G401 (cell line): ENCODE data around the gene MZB1. TPM values are rescaled to one million over a fixed set of nuclear protein-coding genes. Genes with fewer than 3 reads are reported as not detected.
"Not testable (repeated sequence)": the region's sequence is repeated elsewhere in the genome, so short reads cannot be mapped to it uniquely, and the experiment has no call there.

Experiments used
- DNase-seq: peaks from one replicate; pipeline ENCODE4 v3.0.0-alpha.2; 2015; ENCODE audit warnings: low spot score
- in situ Hi-C: cut with HindIII; loops from 2 replicates; pipeline ENCODE4 v1.10.0; 2016; ENCODE audit warnings: low sequenced_read_pairs, mixed read lengths
- total RNA-seq: library from RNA; depleted of rRNA; stranded (reverse); fragments of >200 nt; shearing (Covaris generic); gene quantifications from 2 replicates; pipeline ENCODE4 v1.2.3, GENCODE V29; 2014

The MZB1 gene
- total RNA-seq, 1 experiment from 2014 or later = not detected

DNA sequence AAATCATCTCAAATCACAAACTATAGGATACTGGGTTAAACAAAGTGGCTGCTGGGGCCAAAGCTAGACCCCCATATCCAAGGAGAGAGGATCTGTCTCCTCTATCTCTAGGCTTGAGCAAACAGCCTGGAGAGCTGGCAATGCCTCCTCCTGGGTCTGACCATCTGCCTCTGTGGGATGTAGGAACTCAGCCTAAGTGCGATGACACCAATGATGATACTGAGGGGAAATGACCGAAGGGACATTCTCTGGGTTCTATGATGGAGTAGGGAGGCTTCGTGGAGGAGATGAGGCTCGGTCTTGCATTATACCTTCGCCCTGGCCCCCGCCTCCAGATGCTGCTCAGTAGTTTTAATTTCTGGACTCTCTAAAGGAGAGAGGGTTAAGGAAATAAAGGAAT, 23.4 kb upstream of the MZB1 start:
- DNase-seq = peak; percentile 15
- in situ Hi-C loops = no loop called here

DNA sequence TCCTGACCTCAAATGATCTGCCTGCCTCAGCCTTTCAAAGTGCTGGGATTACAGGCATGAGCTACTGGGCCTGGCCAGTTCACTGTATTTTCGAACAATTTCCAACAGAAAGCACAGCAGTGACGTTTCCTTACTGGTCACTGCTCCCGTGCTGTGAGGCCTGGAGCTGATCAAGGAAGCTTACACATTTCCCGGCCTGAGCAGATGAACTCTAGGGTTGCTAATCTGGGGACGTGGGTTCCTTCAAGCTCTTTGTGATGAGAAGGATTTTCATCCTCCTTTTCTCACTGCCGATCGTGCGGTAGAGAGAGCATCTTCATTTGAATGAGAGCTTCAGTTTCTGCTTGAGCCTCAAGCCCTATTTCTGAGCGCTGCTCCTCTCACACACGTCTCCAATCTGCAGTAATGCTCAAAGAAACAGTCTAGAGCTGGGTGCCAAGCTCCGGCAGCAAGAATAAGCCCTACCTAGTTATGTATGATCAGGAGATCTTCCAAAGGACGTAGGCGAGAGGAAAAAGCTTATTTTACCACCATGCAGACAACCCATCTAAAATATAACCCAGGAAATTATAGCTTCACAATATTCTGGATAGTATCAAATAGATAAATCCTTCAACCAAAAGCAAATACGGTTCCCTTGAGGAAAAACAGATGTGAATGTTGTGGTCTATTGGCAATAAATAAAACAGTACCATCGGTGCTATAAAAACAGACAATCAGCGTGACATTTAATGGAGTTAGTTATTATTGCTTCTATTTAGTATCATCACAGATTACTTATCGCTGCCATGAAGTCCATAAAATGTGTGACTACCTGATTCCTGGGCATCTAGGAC, 21.5 kb upstream of the MZB1 start:
- no peak for DNase-seq
- in situ Hi-C loops = no loop called here

- in situ Hi-C loops = no loop called here
- DNase-seq = no peak
Observed at GRCh38 chr5:139410121-139410992, 20.6 kb upstream of the MZB1 start.

GRCh38 chr5:139409116-139409515, 19.4 kb upstream of the MZB1 start:
- in situ Hi-C loops, DNase-seq: not testable (repeated sequence)

- in situ Hi-C loops = no loop called here
- DNase-seq = no peak
Observed at GRCh38 chr5:139408191-139408590, 18.5 kb upstream of the MZB1 start.

- in situ Hi-C loops = no loop called here
- DNase-seq = no peak
Observed at GRCh38 chr5:139407517-139407916, 17.8 kb upstream of the MZB1 start.

- in situ Hi-C loops = no loop called here
- no peak for DNase-seq
Observed at GRCh38 chr5:139406963-139407362, 17.2 kb upstream of the MZB1 start.

DNA sequence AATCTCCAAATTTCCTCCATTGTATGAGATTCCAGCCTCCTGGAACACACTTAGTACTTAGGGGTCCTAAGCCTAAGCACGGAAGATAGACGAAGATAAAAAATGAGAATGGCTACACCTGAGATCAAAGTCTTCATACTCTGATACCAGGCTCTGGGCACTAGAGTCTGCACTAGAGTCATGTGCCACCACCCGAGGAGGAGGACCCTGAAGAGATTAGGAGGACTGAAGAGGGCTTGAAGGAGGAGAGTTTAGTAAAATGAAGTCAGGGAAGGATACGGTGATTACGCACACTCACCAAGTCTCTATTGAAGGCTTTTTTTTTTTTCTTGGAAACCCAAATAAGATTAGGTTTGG, 14.7 kb upstream of the MZB1 start:
- no peak for DNase-seq
- in situ Hi-C loops = no loop called here

DNA sequence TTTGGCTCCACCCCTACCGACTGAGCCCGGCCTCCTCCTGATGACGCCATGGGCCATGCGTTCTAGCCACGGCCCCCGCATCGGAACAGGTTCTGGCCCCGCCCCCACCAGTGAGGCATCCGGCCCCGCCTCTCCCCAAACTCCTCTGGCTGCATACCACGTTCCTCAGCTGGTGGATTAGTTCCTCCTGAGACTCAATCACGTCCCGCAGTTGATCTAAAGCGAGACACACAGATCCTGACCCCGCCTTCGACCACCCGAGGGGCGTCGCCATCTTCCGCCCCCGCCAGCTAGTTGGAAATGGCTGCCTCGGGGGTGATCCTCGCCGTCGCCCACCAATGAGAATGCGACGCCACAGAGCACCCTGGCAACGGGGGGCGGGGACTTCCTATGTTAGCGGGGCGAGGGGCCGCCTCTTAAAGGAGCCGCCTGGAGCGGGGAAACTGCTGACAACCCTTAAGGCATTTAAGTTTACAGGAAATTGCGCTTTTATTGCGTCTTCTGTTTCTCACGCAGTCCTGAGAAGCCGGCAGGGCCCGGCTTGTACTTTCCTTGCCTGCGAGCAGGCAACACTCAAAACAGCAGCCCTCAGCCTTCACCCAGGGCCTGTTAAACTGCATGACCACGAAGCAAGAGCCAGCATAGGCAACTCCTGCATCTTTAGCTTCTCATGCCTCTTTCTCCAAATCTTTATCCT, 14.2 kb upstream of the MZB1 start, which contains the start of gene SPATA24:
TSS of gene SPATA24 (minus strand) at position 303 of the 697 bp plus-strand sequence. CDS start at position 274, 29 bp downstream.
- in situ Hi-C loops = no loop called here
- DNase-seq = peak; percentile 98

GRCh38 chr5:139403418-139403786, 13.7 kb upstream of the MZB1 start:
- in situ Hi-C loops = no loop called here
- no peak for DNase-seq

DNA sequence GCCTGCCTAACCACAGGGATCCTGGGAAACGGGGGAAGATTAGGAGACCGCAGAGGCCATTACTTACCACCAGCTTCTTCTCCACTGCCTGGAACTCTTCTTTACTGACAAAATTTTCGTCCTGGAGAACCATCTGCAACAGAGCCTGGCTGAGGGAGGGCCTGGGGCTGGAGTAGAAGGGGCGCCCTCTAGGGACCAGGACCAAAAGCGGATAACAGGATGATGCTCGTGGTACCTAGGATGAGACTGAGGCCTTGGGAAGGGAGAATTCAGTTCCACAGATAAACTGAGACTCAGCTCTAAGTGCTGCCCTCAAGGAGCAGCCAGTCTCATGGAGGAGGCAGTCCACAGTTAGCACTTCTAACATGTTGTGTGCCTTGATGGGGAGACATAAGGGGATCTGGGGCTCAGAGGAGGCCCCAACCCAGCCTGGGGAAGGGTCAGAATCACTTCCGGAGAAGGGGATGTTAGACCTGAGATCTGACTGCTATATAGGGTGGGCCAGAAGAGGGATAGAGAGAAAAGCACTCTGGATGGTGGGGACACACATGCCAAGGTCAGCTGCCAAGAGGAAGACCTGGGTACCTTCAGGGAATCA, 12.9 kb upstream of the MZB1 start:
- no peak for DNase-seq
- in situ Hi-C loops = no loop called here

DNA sequence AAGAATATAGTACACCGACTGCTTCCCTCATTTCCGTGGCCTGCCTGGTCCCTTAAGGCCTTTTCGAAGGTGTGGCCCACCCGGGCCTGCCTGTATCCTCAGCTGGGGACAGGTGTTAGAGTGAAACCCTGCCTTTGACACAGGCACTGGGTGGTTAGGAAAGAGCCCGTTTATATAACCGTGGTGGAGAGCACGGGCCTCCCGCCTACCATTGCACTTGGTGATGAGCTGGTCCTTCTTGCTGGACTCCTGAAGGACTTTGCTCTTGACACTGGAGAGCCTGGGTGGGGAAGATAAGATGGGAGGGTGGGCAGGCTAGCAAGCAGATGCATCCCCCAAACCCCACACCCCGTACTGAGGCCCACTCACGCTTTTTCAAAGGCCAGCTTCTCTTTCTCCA, 11.8 kb upstream of the MZB1 start:
- in situ Hi-C loops = no loop called here
- no peak for DNase-seq

- DNase-seq = no peak
- in situ Hi-C loops = no loop called here
Observed at GRCh38 chr5:139399501-139400121, 9.9 kb upstream of the MZB1 start.

DNA sequence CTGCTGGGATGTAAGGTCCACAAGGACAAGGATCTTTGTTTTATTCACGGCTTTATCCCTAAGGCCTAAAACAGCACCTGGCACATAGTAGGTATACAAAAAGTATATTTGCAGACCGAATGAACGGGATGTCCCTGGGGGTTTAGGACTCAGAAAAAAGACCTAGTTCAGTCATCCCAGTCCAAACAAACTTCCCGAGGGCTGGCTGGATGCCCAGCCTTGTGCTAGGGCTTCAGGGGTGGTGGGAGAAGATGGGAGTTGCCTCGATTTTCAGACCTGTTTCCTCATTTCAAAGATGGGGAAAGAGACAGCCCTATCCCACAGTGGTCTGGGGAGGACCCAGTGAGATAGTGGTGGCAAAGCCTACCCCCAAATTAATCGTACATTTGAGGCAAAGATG, 8.2 kb upstream of the MZB1 start:
- in situ Hi-C loops = no loop called here
- DNase-seq = no peak

DNA sequence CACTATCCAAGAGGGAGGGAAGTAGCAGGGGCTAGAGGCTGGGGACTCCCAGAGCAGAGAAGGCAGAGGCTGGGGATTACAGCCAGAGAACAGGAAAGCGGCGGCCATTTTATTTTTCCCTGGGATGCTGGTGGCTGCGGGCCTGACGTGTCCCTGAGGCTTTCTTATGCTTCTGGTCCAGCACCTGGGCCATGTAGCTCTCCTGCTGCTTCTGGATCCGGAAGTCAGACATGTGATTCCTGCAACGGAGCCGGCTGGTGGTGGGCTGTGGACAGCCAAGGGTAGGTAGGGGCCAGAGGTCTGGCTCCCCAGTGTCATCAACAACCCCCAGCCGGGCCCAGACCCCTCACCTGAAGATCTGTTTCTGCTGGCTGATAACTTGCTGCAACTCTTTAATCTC, 7.0 kb upstream of the MZB1 start:
- in situ Hi-C loops = no loop called here

GRCh38 chr5:139395844-139396640, 6.3 kb upstream of the MZB1 start:
- no peak for DNase-seq
- in situ Hi-C loops = no loop called here

More for the DNA sequence above, 7.0 kb upstream of the MZB1 start:
- DNase-seq = no peak

- in situ Hi-C loops = no loop called here
- DNase-seq = no peak
Observed at GRCh38 chr5:139394654-139395566, 5.2 kb upstream of the MZB1 start, which contains the start of gene PROB1. Gene PROB1 (minus strand): TSS chr5:139395104. CDS start chr5:139395081, 23 bp downstream.
